ENCODE data around the gene KCTD19.
"Not testable (repeated sequence)": the region's sequence is repeated elsewhere in the genome, so short reads cannot be mapped to it uniquely, and the experiment has no call there.

KCTD19 gene

DNA sequence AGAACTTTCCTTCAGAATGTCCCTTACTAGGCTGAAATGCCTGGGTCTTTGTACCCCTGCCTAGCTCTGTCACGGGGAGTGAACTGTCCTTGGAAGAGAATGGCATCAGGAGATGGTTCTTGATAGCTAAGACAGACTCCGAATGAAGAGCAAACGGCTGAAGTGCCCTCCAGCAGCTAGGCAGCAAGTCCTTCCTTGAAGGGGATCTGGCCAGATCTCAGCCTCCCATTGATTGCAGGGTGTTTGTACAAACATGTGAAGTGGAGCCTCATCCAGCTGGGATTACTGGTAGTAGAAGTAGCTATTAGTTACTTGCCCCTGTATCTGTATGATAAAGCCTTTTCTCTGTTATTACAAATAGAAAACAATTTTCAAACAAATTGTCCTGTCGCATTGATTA, 31.0 kb upstream of the KCTD19 start:
- in situ Hi-C loops (cut with HindIII; ENCODE audit: low sequenced_read_pairs), result loop anchor here (10.0 kb wide), 1 partner anchor 87 kb away; no protein-coding TSS in a partner anchor
- H3K4me3 ChIP-seq (ENCODE audit: low read depth, low read length), result no peak overlapping the region

DNA sequence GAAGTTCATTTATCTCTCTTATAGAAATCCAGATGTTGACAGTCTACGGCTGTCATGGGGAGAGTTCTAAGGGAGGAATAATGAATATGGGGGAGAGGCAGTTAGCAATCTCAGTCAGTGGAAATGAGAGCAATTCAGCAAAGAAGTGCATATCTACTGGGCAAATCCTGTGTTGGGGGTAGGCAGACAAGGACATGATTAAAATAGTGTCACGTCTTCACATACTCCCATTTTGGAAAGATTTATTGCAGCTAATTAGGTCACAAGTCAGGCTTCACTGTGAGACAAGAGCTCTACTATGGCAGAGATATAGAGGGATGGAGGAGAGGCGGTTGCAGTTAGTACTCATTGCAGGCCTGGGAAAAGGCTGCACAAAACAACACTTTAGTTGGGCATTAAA, 29.9 kb upstream of the KCTD19 start:
- H3K4me3 ChIP-seq (ENCODE audit: low read depth, low read length), result no peak overlapping the region
- no peak for DNase-seq (ENCODE audit: low read depth)
- in situ Hi-C loops (cut with HindIII; ENCODE audit: low sequenced_read_pairs), result loop anchor here (10.0 kb wide), 1 partner anchor 88 kb away; no protein-coding TSS in a partner anchor
- TF ChIP-seq, protein P1, sequence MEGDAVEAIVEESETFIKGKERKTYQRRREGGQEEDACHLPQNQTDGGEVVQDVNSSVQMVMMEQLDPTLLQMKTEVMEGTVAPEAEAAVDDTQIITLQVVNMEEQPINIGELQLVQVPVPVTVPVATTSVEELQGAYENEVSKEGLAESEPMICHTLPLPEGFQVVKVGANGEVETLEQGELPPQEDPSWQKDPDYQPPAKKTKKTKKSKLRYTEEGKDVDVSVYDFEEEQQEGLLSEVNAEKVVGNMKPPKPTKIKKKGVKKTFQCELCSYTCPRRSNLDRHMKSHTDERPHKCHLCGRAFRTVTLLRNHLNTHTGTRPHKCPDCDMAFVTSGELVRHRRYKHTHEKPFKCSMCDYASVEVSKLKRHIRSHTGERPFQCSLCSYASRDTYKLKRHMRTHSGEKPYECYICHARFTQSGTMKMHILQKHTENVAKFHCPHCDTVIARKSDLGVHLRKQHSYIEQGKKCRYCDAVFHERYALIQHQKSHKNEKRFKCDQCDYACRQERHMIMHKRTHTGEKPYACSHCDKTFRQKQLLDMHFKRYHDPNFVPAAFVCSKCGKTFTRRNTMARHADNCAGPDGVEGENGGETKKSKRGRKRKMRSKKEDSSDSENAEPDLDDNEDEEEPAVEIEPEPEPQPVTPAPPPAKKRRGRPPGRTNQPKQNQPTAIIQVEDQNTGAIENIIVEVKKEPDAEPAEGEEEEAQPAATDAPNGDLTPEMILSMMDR (IDR thresholded peaks at IDR 0.05; ENCODE audit: low read depth, low read length, missing control alignments), result no peak

More for the DNA sequence above, 31.0 kb upstream of the KCTD19 start:
- no peak for DNase-seq (ENCODE audit: low read depth)
- TF ChIP-seq, protein P1 (IDR thresholded peaks at IDR 0.05; ENCODE audit: low read depth, low read length, missing control alignments), result no peak

DNA sequence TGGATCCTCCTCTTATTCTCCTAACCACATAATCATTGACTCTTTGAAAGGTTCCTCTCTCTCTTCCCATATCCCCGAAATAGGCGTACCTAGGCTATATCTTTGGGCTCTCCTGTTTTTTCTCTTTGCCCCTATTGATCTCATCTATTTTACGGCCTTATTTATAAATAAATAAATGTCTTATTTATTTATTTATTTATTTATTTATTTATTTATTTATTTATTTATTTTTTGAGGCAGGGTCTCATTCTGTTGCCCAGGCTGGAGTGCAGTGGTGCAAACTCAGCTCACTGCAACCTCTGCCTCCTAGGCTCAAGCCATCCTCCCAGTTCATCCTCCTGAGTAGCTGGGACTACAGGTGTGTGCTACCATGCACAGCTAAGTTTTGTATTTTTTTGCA, 25.9 kb upstream of the KCTD19 start:
- in situ Hi-C loops (cut with HindIII; ENCODE audit: low sequenced_read_pairs), result loop anchor here (10.0 kb wide), 1 partner anchor 92 kb away; no protein-coding TSS in a partner anchor
- not testable (repeated sequence) for H3K4me3 ChIP-seq (ENCODE audit: low read depth, low read length); DNase-seq (ENCODE audit: low read depth)

DNA sequence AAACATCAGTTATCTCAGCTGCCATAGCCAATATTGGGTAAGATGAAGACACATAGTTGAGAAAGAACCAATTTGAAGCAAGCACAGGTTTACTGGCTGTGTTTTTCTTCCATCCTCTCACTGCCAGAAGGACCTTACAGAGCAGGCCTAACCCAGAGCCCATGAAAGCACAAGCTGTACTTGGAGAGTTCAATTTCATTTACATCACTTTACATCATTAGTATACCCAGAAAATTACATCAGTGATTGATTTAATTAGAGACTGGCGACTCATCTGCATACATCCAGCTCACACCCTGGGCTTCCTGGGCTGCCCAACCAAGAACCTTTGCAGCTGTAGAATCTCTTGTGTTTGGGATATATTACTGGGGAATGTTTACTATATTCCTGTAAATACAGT, 23.8 kb upstream of the KCTD19 start:
- in situ Hi-C loops (cut with HindIII; ENCODE audit: low sequenced_read_pairs), result loop anchor here (10.0 kb wide), 1 partner anchor 94 kb away; no protein-coding TSS in a partner anchor
- DNase-seq (ENCODE audit: low read depth), result no peak
- TF ChIP-seq, protein P1 (IDR thresholded peaks at IDR 0.05; ENCODE audit: low read depth, low read length, missing control alignments), result no peak
- no peak overlapping the region for H3K4me3 ChIP-seq (ENCODE audit: low read depth, low read length)

DNA sequence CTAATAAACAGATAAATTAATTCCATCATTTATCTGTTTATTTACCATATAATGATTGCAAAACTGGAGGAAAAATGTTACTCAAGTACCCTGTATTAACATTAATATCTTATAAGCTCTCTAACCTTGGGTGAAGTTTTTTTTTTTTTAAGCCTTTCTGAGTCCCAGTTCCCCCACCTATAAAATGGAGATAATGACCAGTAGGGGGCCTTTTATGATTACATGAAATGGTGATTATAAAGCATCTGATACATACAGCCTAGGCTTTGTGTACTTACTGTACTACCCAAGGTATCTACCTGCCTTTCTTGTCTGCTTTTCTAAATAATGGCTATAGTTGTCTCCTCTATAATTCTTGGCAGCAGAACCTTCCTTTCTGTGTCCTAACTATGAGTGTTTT, 22.6 kb upstream of the KCTD19 start:
- TF ChIP-seq, protein P1 (IDR thresholded peaks at IDR 0.05; ENCODE audit: low read depth, low read length, missing control alignments), result peak; percentile 30
- H3K4me3 ChIP-seq (ENCODE audit: low read depth, low read length), result no peak overlapping the region
- in situ Hi-C loops (cut with HindIII; ENCODE audit: low sequenced_read_pairs), result no loop called here
- peak; percentile 3 for DNase-seq (ENCODE audit: low read depth)

DNA sequence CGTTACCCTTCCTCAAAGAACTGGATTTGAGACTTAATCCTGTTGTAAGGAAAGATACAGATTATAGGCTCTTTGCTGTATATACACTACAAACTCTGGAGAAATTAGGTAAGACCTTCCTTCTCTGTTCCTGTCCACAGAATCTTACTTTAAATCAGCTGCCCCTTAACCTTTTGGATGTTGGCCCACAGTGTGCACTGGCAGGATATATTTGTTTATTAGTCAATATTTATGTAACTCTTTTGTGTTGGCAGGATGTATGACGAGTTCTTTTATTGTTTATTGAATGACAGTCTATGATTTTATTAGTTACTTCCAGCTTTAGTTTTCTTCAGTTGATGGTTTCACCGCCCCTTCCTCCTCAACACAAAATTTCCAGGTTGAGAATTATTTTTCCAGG, 19.8 kb upstream of the KCTD19 start:
- in situ Hi-C loops (cut with HindIII; ENCODE audit: low sequenced_read_pairs), result no loop called here
- TF ChIP-seq, protein P1 (IDR thresholded peaks at IDR 0.05; ENCODE audit: low read depth, low read length, missing control alignments), result no peak
- DNase-seq (ENCODE audit: low read depth), result no peak
- H3K4me3 ChIP-seq (ENCODE audit: low read depth, low read length), result no peak overlapping the region

DNA sequence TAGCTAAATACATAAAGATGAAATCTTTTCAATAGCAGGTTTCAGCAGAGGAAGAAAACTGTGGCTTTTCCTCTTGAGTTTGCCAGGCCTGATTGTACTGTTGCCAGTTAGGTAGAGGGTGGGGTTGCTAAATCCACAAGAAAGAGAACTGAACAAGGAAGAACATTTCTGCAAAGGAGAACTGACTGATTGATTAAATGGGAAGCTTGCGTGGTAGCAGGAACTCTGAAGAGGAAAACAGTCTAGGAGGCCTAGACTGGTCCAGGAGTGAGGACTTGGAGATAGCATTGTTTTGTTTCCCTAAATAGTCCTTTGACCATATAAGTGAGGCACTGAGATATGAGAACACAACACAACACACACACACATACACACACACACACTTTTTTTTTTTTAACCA, 18.9 kb upstream of the KCTD19 start:
- no peak for DNase-seq (ENCODE audit: low read depth)
- in situ Hi-C loops (cut with HindIII; ENCODE audit: low sequenced_read_pairs), result no loop called here
- H3K4me3 ChIP-seq (ENCODE audit: low read depth, low read length), result no peak overlapping the region
- TF ChIP-seq, protein P1 (IDR thresholded peaks at IDR 0.05; ENCODE audit: low read depth, low read length, missing control alignments), result no peak
